Type B pancreatic cell (in vitro differentiated cells): ENCODE data around the gene CAMTA1. TPM values are rescaled to one million over a fixed set of nuclear protein-coding genes. Genes with fewer than 3 reads are reported as not detected.

Experiments used
- DNase-seq: peaks from one replicate; pipeline ENCODE4 v3.0.0; 2021; ENCODE audit warnings: mixed read lengths; ENCODE audit not compliant: unreplicated experiment; ENCODE audit errors: extremely low spot score
- H3K27ac Mint-ChIP-seq: 2 replicates; pipeline ENCODE4 v1.8.0; 2021; ENCODE audit warnings: mild to moderate bottlenecking, mixed read lengths
- H3K27me3 Mint-ChIP-seq: 2 replicates; pipeline ENCODE4 v1.8.0; 2021; ENCODE audit warnings: mixed read lengths
- H3K36me3 Mint-ChIP-seq: 2 replicates; pipeline ENCODE4 v1.8.0; 2021; ENCODE audit warnings: mixed read lengths
- H3K4me1 Mint-ChIP-seq: one replicate; pipeline ENCODE4 v1.8.0; 2021; ENCODE audit warnings: mixed read lengths; ENCODE audit not compliant: unreplicated experiment
- H3K4me3 Mint-ChIP-seq: 2 replicates; pipeline ENCODE4 v1.8.0; 2021; ENCODE audit warnings: mild to moderate bottlenecking, mixed read lengths
- H3K9me3 Mint-ChIP-seq: 2 replicates; pipeline ENCODE4 v1.8.0; 2021; ENCODE audit warnings: mixed read lengths
- CTCF ChIP-seq: fragments of 200-600 bp; sonication (generic); conservative IDR thresholded peaks from 2 replicates; pipeline ENCODE4 v1.5.0; 2021; ENCODE audit warnings: antibody characterized with exemption, mild to moderate bottlenecking
- total RNA-seq: library from RNA; stranded (reverse); gene quantifications from 2 replicates; pipeline ENCODE4 v1.2.1, GENCODE V29; 2021; ENCODE audit warnings: low replicate concordance

The CAMTA1 gene
- total RNA-seq, 1 donor from 2014 or later: 82.5 TPM

- Mint-ChIP-seq H3K27me3 (no peaks in the 10 kb centered on the region), H3K36me3 (no peaks in the 10 kb centered on the region), H3K4me1 (peaks cover 5% of the 10 kb centered on the region), H3K9me3 (no peaks in the 10 kb centered on the region), H3K4me3 (no peak overlapping the region), H3K27ac (no peak overlapping the region)
- no peak for TF ChIP-seq CTCF
- no peak for DNase-seq
These were observed 798.2 kb downstream of the CAMTA1 start for GRCh38 chr1:7583291-7584096.

- Mint-ChIP-seq H3K27ac (no peak overlapping the region), H3K4me3 (no peak overlapping the region), H3K36me3 (no peaks in the 10 kb centered on the region), H3K27me3 (no peaks in the 10 kb centered on the region), H3K4me1 (peaks cover 5% of the 10 kb centered on the region), H3K9me3 (no peaks in the 10 kb centered on the region)
- no peak for DNase-seq
- no peak for TF ChIP-seq CTCF
These were observed 798.9 kb downstream of the CAMTA1 start for GRCh38 chr1:7584157-7584556.

- no peak for DNase-seq
- no peak overlapping the region for H3K4me3 Mint-ChIP-seq
- no peak overlapping the region for H3K27ac Mint-ChIP-seq
- no peaks in the 10 kb centered on the region for H3K36me3 Mint-ChIP-seq
- H3K9me3 Mint-ChIP-seq: no peaks in the 10 kb centered on the region
- no peaks in the 10 kb centered on the region for H3K27me3 Mint-ChIP-seq
- H3K4me1 Mint-ChIP-seq: peaks cover 5% of the 10 kb centered on the region
- no peak for TF ChIP-seq CTCF
These were observed 799.4 kb downstream of the CAMTA1 start for GRCh38 chr1:7584643-7585042.

- no peak overlapping the region for H3K4me3 Mint-ChIP-seq
- H3K27ac Mint-ChIP-seq: no peak overlapping the region
- H3K9me3 Mint-ChIP-seq: no peaks in the 10 kb centered on the region
- peaks cover 5% of the 10 kb centered on the region for H3K4me1 Mint-ChIP-seq
- DNase-seq: no peak
- no peak for TF ChIP-seq CTCF
- H3K27me3 Mint-ChIP-seq: no peaks in the 10 kb centered on the region
- H3K36me3 Mint-ChIP-seq: no peaks in the 10 kb centered on the region
These were observed 800.1 kb downstream of the CAMTA1 start for GRCh38 chr1:7585216-7585907.

- Mint-ChIP-seq H3K36me3 (no peaks in the 10 kb centered on the region), H3K4me1 (peaks cover 5% of the 10 kb centered on the region), H3K27ac (no peak overlapping the region), H3K27me3 (no peaks in the 10 kb centered on the region), H3K9me3 (no peaks in the 10 kb centered on the region), H3K4me3 (no peak overlapping the region)
- no peak for TF ChIP-seq CTCF
- no peak for DNase-seq
These were observed 801.0 kb downstream of the CAMTA1 start for GRCh38 chr1:7586031-7586941.
